Esophagus muscularis mucosa (tissue), 3 donors: Measurements from ENCODE around the gene GALNTL6.

ENCODE experiments used
- CTCF ChIP-seq, 3 experiments: fragments of 200-600 bp in 2 of 3; fragments of 450-650 bp in 1 of 3; sonication (generic) in 2 of 3; IDR thresholded peaks; one replicate each; pipeline ENCODE4 v1.5.1; 2017 to 2019; ENCODE audit warnings: antibody characterized with exemption in 3 of 3, mild to moderate bottlenecking in 2 of 3, moderate library complexity in 1 of 3
- POLR2A ChIP-seq: fragments of 450-650 bp; IDR thresholded peaks from one replicate; pipeline ENCODE4 v1.6.1; 2017; ENCODE audit warnings: antibody characterized with exemption, moderate library complexity, mild to moderate bottlenecking, low read depth
- POLR2AphosphoS5 ChIP-seq, 2 donors: sonication (generic); formaldehyde crosslinking; IDR thresholded peaks; one replicate each; pipeline ENCODE4 v1.6.1; 2017; ENCODE audit warnings: antibody characterized with exemption in 2 of 2

GRCh38 chr4:172842779-172843178 is 1029.6 kb downstream of the GALNTL6 start:
- TF ChIP-seq CTCF (IDR thresholded peaks at IDR 0.05) (no peak), POLR2A (no peak), POLR2AphosphoS5 (IDR thresholded peaks at IDR 0.05) (no peak)
